Neural crest cell (in vitro differentiated cells): ENCODE results near the gene EZR. TPM values are rescaled to one million over a fixed set of nuclear protein-coding genes. Genes with fewer than 3 reads are reported as not detected.

Experiments used
- DNase-seq: peaks from one replicate; pipeline ENCODE4 v3.0.0; 2021; ENCODE audit warnings: low read depth, mixed read lengths, low spot score
- H3K27ac Mint-ChIP-seq: one replicate; pipeline ENCODE4 v1.8.0; 2021; ENCODE audit warnings: mild to moderate bottlenecking, mixed read lengths; ENCODE audit not compliant: unreplicated experiment
- H3K27me3 Mint-ChIP-seq: 2 replicates; pipeline ENCODE4 v1.8.0; 2021; ENCODE audit warnings: low read depth, mild to moderate bottlenecking, mixed read lengths
- H3K36me3 Mint-ChIP-seq: 2 replicates; pipeline ENCODE4 v1.8.0; 2021; ENCODE audit warnings: low read depth, mild to moderate bottlenecking, mixed read lengths
- H3K4me1 Mint-ChIP-seq: 2 replicates; pipeline ENCODE4 v1.8.0; 2021; ENCODE audit warnings: mixed read lengths
- H3K4me3 Mint-ChIP-seq: one replicate; pipeline ENCODE4 v1.8.0; 2021; ENCODE audit warnings: mild to moderate bottlenecking, mixed read lengths
- H3K9me3 Mint-ChIP-seq: 2 replicates; pipeline ENCODE4 v1.8.0; 2021; ENCODE audit warnings: mixed read lengths
- CTCF ChIP-seq: fragments of 200-600 bp; sonication (generic); conservative IDR thresholded peaks from 2 replicates; pipeline ENCODE4 v1.5.0; 2021; ENCODE audit warnings: antibody characterized with exemption, mild to moderate bottlenecking
- total RNA-seq: library from RNA; stranded (reverse); gene quantifications from 2 replicates; pipeline ENCODE4 v1.2.1, GENCODE V29; 2021

Gene EZR
- total RNA-seq, 1 donor from 2014 or later, result 88.2 TPM

- H3K4me3 Mint-ChIP-seq, result no peak overlapping the region
- no peak for DNase-seq
Measured at GRCh38 chr6:158808442-158808833, 10.7 kb downstream of the EZR start.

GRCh38 chr6:158807515-158808441, 11.4 kb downstream of the EZR start:
- H3K27me3 Mint-ChIP-seq, result no peaks in the 10 kb centered on the region
- H3K27ac Mint-ChIP-seq, result no peak overlapping the region
- TF ChIP-seq CTCF, result no peak
- H3K9me3 Mint-ChIP-seq, result no peaks in the 10 kb centered on the region
- H3K4me1 Mint-ChIP-seq, result peaks cover 40% of the 10 kb centered on the region
- H3K4me3 Mint-ChIP-seq, result no peak overlapping the region
- H3K36me3 Mint-ChIP-seq, result peaks cover 2% of the 10 kb centered on the region
- no peak for DNase-seq

More at GRCh38 chr6:158808442-158808833, 10.7 kb downstream of the EZR start:
- Mint-ChIP-seq H3K9me3 (no peaks in the 10 kb centered on the region), H3K27ac (no peak overlapping the region), H3K4me1 (peaks cover 42% of the 10 kb centered on the region), H3K36me3 (peaks cover 8% of the 10 kb centered on the region), H3K27me3 (no peaks in the 10 kb centered on the region)
- no peak for TF ChIP-seq CTCF

GRCh38 chr6:158805698-158806377, 13.3 kb downstream of the EZR start:
- Mint-ChIP-seq H3K9me3 (no peaks in the 10 kb centered on the region), H3K27me3 (no peaks in the 10 kb centered on the region), H3K4me3 (no peak overlapping the region), H3K36me3 (no peaks in the 10 kb centered on the region), H3K4me1 (peaks cover 42% of the 10 kb centered on the region), H3K27ac (no peak overlapping the region)
- no peak for TF ChIP-seq CTCF
- DNase-seq, result no peak

- Mint-ChIP-seq H3K4me1 (peaks cover 38% of the 10 kb centered on the region), H3K36me3 (no peaks in the 10 kb centered on the region)
Measured at GRCh38 chr6:158804207-158804606, 15.0 kb downstream of the EZR start.

GRCh38 chr6:158803733-158804143, 15.4 kb downstream of the EZR start:
- H3K36me3 Mint-ChIP-seq, result no peaks in the 10 kb centered on the region
- H3K27me3 Mint-ChIP-seq, result no peaks in the 10 kb centered on the region
- no peaks in the 10 kb centered on the region for H3K9me3 Mint-ChIP-seq
- peaks cover 41% of the 10 kb centered on the region for H3K4me1 Mint-ChIP-seq
- peak overlapping the region; percentile 64 for H3K27ac Mint-ChIP-seq
- no peak for TF ChIP-seq CTCF
- no peak for DNase-seq
- H3K4me3 Mint-ChIP-seq, result no peak overlapping the region

More at GRCh38 chr6:158804207-158804606, 15.0 kb downstream of the EZR start:
- DNase-seq, result no peak
- TF ChIP-seq CTCF, result no peak
- Mint-ChIP-seq H3K27me3 (no peaks in the 10 kb centered on the region), H3K27ac (peak overlapping the region; percentile 64), H3K9me3 (no peaks in the 10 kb centered on the region), H3K4me3 (no peak overlapping the region)
